Stimulated activated CD8-positive, alpha-beta memory T cell treated with anti-CD3 and anti-CD28 coated beads, Interleukin-7, amount 100 ng/mL, for 4 hours (primary cell): ENCODE data around the gene IGF2.
"Not testable (repeated sequence)": the region's sequence is repeated elsewhere in the genome, so short reads cannot be mapped to it uniquely, and the experiment has no call there.

Experiments used
- DNase-seq, 2 donors: peaks; one replicate each; pipeline ENCODE4 v3.0.0-alpha.2; 2020; ENCODE audit warnings: low read depth in 2 of 2

The IGF2 gene

DNA sequence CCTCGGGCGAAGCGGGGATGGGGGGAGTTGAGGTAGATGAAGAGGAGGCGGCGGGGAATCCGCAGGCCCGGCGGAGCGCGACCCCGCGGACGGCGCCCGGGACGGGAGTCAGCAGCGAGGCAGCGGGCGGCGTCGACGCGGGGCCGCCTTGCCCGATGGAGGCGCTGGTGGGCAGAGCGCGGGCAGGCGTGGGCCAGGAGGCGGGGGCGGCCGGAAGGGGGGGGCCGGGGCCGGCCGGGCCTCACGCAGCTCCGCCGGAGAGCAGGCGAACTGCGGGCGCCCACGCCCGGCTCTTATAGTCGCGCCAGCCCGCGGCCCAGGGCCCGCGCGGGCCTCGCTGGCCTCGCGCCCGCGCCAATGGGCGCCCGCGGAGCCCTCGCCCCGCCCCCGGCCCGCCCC is at the start of gene IGF2:
TSS of gene IGF2 (minus strand) at position 267 of the 399 bp plus-strand sequence. CDS start 3,866 bp downstream, outside the sequence.
- DNase-seq, result no peak

GRCh38 chr11:2188745-2189144 is 49.6 kb upstream of the IGF2 start:
- no peak for DNase-seq

- no peak for DNase-seq
These were observed 48.1 kb upstream of the IGF2 start for GRCh38 chr11:2187280-2187707.

DNA sequence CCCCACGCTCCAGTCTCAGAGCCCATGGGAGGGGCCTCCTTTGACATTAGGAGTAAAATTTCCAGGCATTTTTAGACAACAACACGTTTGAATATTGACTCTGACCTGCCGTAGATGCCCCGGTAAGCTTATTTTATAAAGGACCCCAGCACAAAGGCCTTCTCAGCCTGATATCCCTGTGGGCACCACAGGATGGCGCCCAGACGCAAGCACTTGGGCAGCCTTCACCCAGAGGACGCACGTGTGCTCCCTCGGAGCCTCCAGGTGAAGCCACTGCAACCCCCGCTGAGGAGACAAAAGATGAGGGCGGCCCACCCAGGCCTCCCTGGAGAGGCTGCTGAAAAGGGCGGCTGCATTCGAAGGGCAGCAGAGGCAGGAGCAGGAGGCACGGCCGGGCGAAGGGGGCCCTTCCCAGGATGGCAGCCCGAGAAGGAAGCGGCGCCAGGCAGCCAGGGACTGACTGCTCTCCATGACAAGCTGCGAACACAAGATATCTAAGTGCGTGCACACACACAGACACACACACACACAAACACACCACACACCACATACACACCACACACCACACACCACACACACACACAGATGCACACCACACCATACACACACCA is 47.6 kb upstream of the IGF2 start:
- peak; percentile 19 to 32 for DNase-seq

GRCh38 chr11:2185324-2186085 is 46.3 kb upstream of the IGF2 start:
- no peak for DNase-seq

GRCh38 chr11:2182692-2183474 is 43.7 kb upstream of the IGF2 start:
- DNase-seq, result no peak

DNA sequence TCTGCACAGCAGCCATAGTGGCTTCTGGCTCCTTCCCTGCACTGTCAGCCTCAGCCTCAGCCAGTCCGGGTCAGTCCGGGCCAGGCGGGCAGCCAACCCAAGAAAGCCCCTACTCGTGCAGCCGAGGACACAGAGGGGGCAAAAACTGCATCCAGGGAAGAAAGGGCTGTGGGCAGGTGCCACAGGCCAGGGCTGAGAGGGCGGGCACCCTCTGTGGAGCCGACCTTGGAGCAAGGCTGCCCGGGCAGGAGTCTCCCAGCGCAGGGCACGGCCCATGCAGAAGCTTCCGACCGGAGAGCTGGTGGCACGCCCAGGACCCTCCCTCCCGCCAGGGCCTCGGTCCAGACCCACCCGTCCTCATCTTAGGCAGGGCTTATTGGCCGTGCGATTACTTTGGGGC is 42.9 kb upstream of the IGF2 start:
- DNase-seq, result no peak

GRCh38 chr11:2180789-2181370 is 41.7 kb upstream of the IGF2 start:
- DNase-seq, result no peak

GRCh38 chr11:2180347-2180746 is 41.2 kb upstream of the IGF2 start:
- no peak for DNase-seq

DNA sequence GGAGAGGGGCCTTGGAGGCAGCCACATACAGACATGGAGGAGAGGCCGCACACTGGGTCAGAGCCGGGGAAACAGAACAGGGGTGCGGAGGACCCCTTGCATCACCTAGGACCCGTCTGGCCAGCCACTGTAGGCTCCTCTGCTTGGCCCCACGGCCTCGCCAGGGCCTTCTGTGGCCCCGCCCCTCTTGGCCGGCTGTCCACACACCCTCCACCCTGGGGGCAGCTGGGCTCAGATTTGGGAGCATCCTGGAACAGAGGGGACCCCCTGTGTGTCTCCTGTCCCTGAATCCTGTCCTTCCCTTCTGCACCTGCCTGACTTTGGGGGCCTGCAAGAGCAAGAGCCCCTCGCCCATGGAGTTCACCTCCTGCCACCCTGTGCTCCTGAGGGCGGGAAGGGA is 40.3 kb upstream of the IGF2 start:
- DNase-seq, result no peak

GRCh38 chr11:2178906-2179494 is 39.8 kb upstream of the IGF2 start:
- DNase-seq, result no peak

- not testable (repeated sequence) for DNase-seq
These were observed 39.0 kb upstream of the IGF2 start for GRCh38 chr11:2178055-2178773.

DNA sequence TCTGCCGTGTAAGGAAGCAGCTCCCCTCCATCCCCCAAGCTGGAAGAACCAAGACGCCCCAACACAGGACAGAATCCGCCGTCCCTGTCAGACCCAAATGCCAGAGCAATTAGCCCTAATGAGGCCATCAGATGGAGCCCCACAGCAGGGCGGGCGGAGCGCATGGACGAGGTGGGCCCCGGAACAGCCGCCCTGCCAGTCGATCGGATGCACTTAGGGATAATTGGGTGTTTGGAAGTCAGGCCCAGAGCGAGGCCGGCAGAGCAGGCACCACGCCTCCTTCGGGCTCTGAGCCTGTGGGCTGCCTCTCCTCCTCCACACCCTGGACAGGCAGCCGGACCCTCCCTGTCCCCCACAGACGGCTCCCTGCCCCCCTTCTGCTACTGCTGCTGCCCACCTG is 37.9 kb upstream of the IGF2 start:
- no peak for DNase-seq

DNA sequence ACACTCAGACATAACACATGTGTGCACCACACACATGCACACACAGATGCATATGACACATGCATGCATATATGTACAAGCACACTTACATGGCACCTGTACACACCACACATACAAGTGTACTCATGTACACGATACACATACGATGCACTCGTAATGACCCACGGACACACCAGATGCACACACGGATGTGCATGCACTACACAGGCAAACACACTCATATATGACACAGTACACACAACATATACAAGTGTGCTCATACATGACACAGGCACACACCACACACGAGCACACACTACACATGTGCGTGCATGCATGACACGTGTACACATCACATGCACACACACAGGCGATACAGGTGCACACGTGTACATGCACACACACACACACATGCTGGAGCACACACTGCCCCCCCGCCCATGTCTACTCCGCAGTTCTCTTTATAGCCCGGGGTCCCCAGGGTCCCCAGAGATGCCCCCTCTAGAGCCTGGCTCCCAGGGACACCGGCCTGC is 37.3 kb upstream of the IGF2 start:
- DNase-seq, result no peak

GRCh38 chr11:2175659-2176058 is 36.5 kb upstream of the IGF2 start:
- DNase-seq, result no peak

- DNase-seq, result no peak
These were observed 35.2 kb upstream of the IGF2 start for GRCh38 chr11:2174361-2174760.

DNA sequence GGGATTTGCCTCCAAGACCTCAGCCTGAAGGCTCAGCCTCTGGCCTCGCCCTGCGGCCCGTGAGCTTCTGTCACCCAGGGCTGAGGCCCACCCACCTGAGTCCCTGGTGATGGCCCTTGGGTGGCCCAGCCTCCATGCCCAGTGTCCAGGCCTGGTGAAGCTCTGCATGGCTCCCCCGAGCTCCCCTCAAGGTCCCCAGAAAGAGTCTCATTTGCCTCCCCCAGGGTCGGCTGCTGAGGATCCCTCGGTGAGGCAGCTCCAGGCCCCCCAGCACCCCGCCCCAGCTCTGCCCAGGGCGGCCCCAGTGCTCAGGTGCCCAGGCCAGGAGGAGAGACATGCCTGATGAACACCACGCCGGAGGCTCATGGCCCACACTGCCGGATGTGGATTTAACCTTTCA is 34.6 kb upstream of the IGF2 start:
- DNase-seq, result no peak

DNA sequence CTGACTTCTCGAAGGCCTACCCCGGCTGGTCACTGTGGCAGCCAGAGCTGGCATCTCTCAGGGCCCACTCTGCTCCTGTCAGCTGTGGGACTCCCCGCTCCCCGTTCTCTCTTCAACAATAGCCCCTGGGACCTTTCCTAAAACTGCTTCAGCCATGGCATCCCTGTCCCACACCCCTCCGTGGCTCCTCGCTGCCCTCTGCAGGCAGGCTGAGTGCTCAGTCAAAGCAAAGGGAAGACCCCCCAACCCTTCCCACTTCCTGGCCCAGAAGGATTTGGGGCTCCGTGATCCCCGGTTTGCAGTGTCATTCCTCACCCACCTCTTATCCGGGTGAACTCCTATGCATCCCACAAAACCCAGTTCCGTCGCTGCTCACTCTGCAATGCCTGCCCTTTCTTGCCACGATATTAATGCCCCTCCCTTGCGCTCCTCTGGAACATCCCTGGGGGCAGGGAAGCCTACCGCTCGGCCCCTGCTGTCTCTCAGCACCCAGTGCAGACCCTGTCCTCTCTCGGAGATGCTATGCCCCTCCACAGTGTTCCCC is 34.0 kb upstream of the IGF2 start:
- no peak for DNase-seq

- DNase-seq, result no peak
These were observed 33.5 kb upstream of the IGF2 start for GRCh38 chr11:2172676-2173075.

DNA sequence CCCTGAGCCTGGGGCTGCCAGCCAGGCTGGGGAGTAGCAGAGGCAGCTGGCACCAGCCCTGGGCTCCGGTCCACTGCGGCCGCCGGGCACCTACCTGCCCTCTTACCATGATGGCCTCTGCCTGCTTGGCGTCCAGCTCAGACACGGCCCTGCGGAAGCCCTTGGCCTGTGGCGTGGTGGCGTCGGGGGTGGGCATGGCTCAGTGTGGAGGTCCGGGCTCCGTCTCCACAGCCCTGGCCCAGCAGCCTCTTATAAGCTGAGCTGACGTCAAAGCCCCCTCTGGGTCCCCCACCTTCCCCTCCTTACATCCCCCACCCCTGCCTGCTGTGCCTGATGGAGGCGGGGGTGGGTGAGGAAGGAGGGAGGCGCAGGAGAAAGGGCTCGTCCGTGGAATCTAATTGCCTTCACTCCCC is 32.4 kb upstream of the IGF2 start, which contains the start of gene TH:
TSS of gene TH (minus strand) at position 225 of the 413 bp plus-strand sequence. CDS start at position 196, 29 bp downstream.
- DNase-seq, result no peak
